GM12878 (cell line): ENCODE results near the gene SF3B2. TPM values are rescaled to one million over a fixed set of nuclear protein-coding genes. Genes with fewer than 3 reads are reported as not detected.

Experiments
- ASH2L ChIP-seq: fragments of 300-600, 200-600 bp; sonication (generic); IDR thresholded peaks from 2 replicates; pipeline ENCODE4 v1.6.1; 2017; ENCODE audit warnings: low read depth, mild to moderate bottlenecking, borderline replicate concordance
- BACH1 ChIP-seq: fragments of 450-650 bp; IDR thresholded peaks from 2 replicates; pipeline ENCODE4 v1.6.1; 2017; ENCODE audit warnings: mild to moderate bottlenecking, borderline replicate concordance
- BCL11A ChIP-seq: IDR thresholded peaks from 2 replicates; pipeline ENCODE4 v1.6.1; 2011; ENCODE audit warnings: low read depth, low read length
- BHLHE40 ChIP-seq, 2 experiments: fragments of 450-650 bp in 1 of 2; IDR thresholded peaks; 2 replicates each; pipeline ENCODE4 v1.6.1; 2011 to 2017; ENCODE audit warnings: low read depth in 2 of 2, borderline replicate concordance in 1 of 2, improper control_type of control experiment in 1 of 2, low read length in 1 of 2, mild to moderate bottlenecking in 1 of 2
- CREM ChIP-seq: IDR thresholded peaks from 2 replicates; pipeline ENCODE4 v1.6.1; 2014; ENCODE audit warnings: antibody characterized with exemption, low read depth
- HDAC2 ChIP-seq: fragments of 200-600 bp; sonication (generic); IDR thresholded peaks from 2 replicates; pipeline ENCODE4 v1.6.1; 2017
- MEF2A ChIP-seq: IDR thresholded peaks from 2 replicates; pipeline ENCODE4 v1.6.1; 2011; ENCODE audit warnings: low read depth, mild to moderate bottlenecking, low read length, moderate library complexity; ENCODE audit not compliant: insufficient read depth
- PAX8 ChIP-seq: fragments of 450-650 bp; IDR thresholded peaks from 2 replicates; pipeline ENCODE4 v1.6.1; 2017; ENCODE audit warnings: mild to moderate bottlenecking, moderate library complexity
- SMAD1 ChIP-seq: fragments of 450-650 bp; IDR thresholded peaks from 2 replicates; pipeline ENCODE4 v1.6.1; 2018; ENCODE audit warnings: mild to moderate bottlenecking, low read depth; ENCODE audit not compliant: partially characterized antibody
- SPI1 ChIP-seq: IDR thresholded peaks from 2 replicates; pipeline ENCODE4 v1.6.1; 2011; ENCODE audit warnings: low read depth, mild to moderate bottlenecking, low read length, moderate library complexity, borderline replicate concordance; ENCODE audit not compliant: insufficient read depth
- ZBED1 ChIP-seq: IDR thresholded peaks from 2 replicates; pipeline ENCODE4 v1.6.1; 2016; ENCODE audit warnings: borderline replicate concordance
- polyA plus RNA-seq, 11 experiments: library from polyadenylated mRNA; depleted of rRNA in 4 of 11; unstranded in 6 of 11; stranded (reverse) in 5 of 11; fragments of >200 nt; fragmentation: Nextera tagmentation in 4 of 11; fragmentation: Illumina TruSeq in 1 of 11; extraction: Ambion mirVana in 4 of 11; extraction: Trizol in 1 of 11; gene quantifications; 1 replicate in 1 of 11; 2 replicates in 10 of 11; pipeline versions ENCODE4 v1.2.1 to v1.2.3, GENCODE V29; 2011 to 2016; ENCODE audit warnings: inconsistent platforms in 2 of 11, missing spikeins in 2 of 11, low read depth in 1 of 11
- total RNA-seq, 4 experiments: library from RNA; depleted of rRNA in 3 of 4; stranded (reverse); fragments of >200 nt in 3 of 4; fragmentation: Illumina TruSeq in 1 of 4; extraction: Trizol in 1 of 4; gene quantifications; 2 replicates each; pipeline versions ENCODE4 v1.2.1 to v1.2.3, GENCODE V29; 2013 to 2021
- TF ChIP-seq, protein P1 (sequence below): fragments of 450-650 bp; IDR thresholded peaks from 2 replicates; pipeline ENCODE4 v1.6.1; 2017; ENCODE audit warnings: mild to moderate bottlenecking, moderate library complexity
- TF ChIP-seq, protein P2 (sequence below): IDR thresholded peaks from 2 replicates; pipeline ENCODE4 v1.6.1; 2012; ENCODE audit warnings: improper control_type of control experiment, low read depth, low read length; ENCODE audit not compliant: insufficient replicate concordance
- TF ChIP-seq, protein P3 (sequence below): fragments of 450-650 bp; IDR thresholded peaks from 2 replicates; pipeline ENCODE4 v1.6.1; 2017; ENCODE audit warnings: borderline replicate concordance
- TF ChIP-seq, protein P4 (sequence below): fragments of 450-650 bp; formaldehyde crosslinking; IDR thresholded peaks from 2 replicates; pipeline ENCODE4 v1.5.0; 2022; ENCODE audit warnings: mild to moderate bottlenecking, missing genetic modification characterization

The SF3B2 gene
- total and polyA plus RNA-seq, 10 of the 15 experiments (the other 5 are each of a cell fraction or from before 2014, with no cell fraction given), result 56.3 to 245 (median 144) TPM

DNA sequence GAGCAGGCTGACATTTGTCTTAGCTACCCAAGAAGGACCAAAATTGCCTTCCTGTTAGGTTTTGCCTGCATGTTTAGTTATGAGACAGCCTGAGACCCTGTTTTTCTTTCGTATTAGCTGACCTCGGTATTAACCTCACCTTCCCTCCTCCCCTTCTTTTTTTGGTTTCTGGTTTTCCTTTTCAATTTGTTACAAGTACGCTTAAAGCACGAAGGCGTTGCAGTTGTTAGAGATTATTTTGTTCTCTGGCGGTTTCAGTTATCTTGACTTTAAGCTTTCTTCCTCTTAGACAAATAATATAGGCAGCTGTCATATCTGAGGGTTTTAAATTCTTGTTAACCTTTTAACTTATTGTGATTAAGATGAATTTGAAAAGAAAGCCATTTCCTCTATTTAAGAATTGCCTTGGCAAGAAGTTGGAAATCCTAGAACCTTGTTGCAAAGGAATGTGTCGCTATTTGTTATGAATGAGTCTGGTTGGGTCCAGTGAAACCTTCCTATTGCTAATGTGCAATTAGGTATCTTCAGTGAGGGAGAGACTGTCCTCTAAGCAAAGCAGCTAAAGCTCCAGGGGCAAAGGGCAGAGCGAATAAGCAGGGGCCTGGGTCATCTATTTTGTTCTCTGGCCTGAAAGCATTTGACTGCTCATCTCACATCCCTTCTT lies 63.6 kb downstream of the SF3B2 start (continued):
- TF ChIP-seq, protein P1, sequence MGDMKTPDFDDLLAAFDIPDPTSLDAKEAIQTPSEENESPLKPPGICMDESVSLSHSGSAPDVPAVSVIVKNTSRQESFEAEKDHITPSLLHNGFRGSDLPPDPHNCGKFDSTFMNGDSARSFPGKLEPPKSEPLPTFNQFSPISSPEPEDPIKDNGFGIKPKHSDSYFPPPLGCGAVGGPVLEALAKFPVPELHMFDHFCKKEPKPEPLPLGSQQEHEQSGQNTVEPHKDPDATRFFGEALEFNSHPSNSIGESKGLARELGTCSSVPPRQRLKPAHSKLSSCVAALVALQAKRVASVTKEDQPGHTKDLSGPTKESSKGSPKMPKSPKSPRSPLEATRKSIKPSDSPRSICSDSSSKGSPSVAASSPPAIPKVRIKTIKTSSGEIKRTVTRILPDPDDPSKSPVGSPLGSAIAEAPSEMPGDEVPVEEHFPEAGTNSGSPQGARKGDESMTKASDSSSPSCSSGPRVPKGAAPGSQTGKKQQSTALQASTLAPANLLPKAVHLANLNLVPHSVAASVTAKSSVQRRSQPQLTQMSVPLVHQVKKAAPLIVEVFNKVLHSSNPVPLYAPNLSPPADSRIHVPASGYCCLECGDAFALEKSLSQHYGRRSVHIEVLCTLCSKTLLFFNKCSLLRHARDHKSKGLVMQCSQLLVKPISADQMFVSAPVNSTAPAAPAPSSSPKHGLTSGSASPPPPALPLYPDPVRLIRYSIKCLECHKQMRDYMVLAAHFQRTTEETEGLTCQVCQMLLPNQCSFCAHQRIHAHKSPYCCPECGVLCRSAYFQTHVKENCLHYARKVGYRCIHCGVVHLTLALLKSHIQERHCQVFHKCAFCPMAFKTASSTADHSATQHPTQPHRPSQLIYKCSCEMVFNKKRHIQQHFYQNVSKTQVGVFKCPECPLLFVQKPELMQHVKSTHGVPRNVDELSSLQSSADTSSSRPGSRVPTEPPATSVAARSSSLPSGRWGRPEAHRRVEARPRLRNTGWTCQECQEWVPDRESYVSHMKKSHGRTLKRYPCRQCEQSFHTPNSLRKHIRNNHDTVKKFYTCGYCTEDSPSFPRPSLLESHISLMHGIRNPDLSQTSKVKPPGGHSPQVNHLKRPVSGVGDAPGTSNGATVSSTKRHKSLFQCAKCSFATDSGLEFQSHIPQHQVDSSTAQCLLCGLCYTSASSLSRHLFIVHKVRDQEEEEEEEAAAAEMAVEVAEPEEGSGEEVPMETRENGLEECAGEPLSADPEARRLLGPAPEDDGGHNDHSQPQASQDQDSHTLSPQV, result 0 out of 2 replicates have a peak, but pooled peaks have one; percentile 14
- TF ChIP-seq, protein P2, sequence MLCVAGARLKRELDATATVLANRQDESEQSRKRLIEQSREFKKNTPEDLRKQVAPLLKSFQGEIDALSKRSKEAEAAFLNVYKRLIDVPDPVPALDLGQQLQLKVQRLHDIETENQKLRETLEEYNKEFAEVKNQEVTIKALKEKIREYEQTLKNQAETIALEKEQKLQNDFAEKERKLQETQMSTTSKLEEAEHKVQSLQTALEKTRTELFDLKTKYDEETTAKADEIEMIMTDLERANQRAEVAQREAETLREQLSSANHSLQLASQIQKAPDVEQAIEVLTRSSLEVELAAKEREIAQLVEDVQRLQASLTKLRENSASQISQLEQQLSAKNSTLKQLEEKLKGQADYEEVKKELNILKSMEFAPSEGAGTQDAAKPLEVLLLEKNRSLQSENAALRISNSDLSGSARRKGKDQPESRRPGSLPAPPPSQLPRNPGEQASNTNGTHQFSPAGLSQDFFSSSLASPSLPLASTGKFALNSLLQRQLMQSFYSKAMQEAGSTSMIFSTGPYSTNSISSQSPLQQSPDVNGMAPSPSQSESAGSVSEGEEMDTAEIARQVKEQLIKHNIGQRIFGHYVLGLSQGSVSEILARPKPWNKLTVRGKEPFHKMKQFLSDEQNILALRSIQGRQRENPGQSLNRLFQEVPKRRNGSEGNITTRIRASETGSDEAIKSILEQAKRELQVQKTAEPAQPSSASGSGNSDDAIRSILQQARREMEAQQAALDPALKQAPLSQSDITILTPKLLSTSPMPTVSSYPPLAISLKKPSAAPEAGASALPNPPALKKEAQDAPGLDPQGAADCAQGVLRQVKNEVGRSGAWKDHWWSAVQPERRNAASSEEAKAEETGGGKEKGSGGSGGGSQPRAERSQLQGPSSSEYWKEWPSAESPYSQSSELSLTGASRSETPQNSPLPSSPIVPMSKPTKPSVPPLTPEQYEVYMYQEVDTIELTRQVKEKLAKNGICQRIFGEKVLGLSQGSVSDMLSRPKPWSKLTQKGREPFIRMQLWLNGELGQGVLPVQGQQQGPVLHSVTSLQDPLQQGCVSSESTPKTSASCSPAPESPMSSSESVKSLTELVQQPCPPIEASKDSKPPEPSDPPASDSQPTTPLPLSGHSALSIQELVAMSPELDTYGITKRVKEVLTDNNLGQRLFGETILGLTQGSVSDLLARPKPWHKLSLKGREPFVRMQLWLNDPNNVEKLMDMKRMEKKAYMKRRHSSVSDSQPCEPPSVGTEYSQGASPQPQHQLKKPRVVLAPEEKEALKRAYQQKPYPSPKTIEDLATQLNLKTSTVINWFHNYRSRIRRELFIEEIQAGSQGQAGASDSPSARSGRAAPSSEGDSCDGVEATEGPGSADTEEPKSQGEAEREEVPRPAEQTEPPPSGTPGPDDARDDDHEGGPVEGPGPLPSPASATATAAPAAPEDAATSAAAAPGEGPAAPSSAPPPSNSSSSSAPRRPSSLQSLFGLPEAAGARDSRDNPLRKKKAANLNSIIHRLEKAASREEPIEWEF, result no peak
- 0 out of 2 replicates have a peak, but pooled peaks have one; percentile 70 for TF ChIP-seq MEF2A
- TF ChIP-seq BCL11A, result 0 out of 2 replicates have a peak, but pooled peaks have one; percentile 7
- TF ChIP-seq BACH1, result no peak
- no peak for TF ChIP-seq ASH2L
- TF ChIP-seq, protein P3, sequence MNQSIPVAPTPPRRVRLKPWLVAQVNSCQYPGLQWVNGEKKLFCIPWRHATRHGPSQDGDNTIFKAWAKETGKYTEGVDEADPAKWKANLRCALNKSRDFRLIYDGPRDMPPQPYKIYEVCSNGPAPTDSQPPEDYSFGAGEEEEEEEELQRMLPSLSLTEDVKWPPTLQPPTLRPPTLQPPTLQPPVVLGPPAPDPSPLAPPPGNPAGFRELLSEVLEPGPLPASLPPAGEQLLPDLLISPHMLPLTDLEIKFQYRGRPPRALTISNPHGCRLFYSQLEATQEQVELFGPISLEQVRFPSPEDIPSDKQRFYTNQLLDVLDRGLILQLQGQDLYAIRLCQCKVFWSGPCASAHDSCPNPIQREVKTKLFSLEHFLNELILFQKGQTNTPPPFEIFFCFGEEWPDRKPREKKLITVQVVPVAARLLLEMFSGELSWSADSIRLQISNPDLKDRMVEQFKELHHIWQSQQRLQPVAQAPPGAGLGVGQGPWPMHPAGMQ, result no peak
- TF ChIP-seq BHLHE40 (IDR thresholded peaks at IDR 0.05; ENCODE audit: borderline replicate concordance in 1 of 2, low read depth in 2 of 2, low read length in 1 of 2), result peak; percentile 12 to 34; a peak in 2 of 4 replicates
- no peak for TF ChIP-seq HDAC2
- no peak for TF ChIP-seq PAX8
- TF ChIP-seq SPI1, result 0 out of 2 replicates have a peak, but pooled peaks have one; percentile 7
- TF ChIP-seq ZBED1, result peak; percentile 83
- no peak for TF ChIP-seq SMAD1
- peak; percentile 63 for TF ChIP-seq CREM
- TF ChIP-seq, protein P4, sequence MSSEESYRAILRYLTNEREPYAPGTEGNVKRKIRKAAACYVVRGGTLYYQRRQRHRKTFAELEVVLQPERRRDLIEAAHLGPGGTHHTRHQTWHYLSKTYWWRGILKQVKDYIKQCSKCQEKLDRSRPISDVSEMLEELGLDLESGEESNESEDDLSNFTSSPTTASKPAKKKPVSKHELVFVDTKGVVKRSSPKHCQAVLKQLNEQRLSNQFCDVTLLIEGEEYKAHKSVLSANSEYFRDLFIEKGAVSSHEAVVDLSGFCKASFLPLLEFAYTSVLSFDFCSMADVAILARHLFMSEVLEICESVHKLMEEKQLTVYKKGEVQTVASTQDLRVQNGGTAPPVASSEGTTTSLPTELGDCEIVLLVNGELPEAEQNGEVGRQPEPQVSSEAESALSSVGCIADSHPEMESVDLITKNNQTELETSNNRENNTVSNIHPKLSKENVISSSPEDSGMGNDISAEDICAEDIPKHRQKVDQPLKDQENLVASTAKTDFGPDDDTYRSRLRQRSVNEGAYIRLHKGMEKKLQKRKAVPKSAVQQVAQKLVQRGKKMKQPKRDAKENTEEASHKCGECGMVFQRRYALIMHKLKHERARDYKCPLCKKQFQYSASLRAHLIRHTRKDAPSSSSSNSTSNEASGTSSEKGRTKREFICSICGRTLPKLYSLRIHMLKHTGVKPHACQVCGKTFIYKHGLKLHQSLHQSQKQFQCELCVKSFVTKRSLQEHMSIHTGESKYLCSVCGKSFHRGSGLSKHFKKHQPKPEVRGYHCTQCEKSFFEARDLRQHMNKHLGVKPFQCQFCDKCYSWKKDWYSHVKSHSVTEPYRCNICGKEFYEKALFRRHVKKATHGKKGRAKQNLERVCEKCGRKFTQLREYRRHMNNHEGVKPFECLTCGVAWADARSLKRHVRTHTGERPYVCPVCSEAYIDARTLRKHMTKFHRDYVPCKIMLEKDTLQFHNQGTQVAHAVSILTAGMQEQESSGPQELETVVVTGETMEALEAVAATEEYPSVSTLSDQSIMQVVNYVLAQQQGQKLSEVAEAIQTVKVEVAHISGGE (CRISPR knock-in tag), result no peak
